BJ (cell line): ENCODE results near the gene FUT2. TPM values are rescaled to one million over a fixed set of nuclear protein-coding genes. Genes with fewer than 3 reads are reported as not detected.
"Not testable (repeated sequence)": the region's sequence is repeated elsewhere in the genome, so short reads cannot be mapped to it uniquely, and the experiment has no call there.

Source experiments
- CTCF ChIA-PET: fragments of 350-600 bp; formaldehyde crosslinking; extraction: SDS; loops from one replicate; lab custom pipeline; 2021; ENCODE audit warnings: antibody characterized with exemption, inconsistent platforms; lab: Yijun Ruan, JAX
- POLR2A ChIA-PET: fragments of 300-600 bp; sonication (Branson Sonifier 250); formaldehyde crosslinking; extraction: SDS; loops from one replicate; lab custom pipeline; 2021; ENCODE audit warnings: antibody characterized with exemption; lab: Charles Lee
- DNase-seq: peaks from one replicate; pipeline ENCODE4 v3.0.0-alpha.2; 2011; ENCODE audit warnings: low read depth
- H3K27me3 ChIP-seq: 2 replicates; pipeline ENCODE4 v1.6.0; 2011; ENCODE audit warnings: low read length; ENCODE audit not compliant: control insufficient read depth, insufficient read depth
- H3K36me3 ChIP-seq: 2 replicates; pipeline ENCODE4 v1.5.1; 2011; ENCODE audit warnings: low read length; ENCODE audit not compliant: control insufficient read depth, insufficient read depth
- H3K4me3 ChIP-seq: 2 replicates; pipeline ENCODE4 v1.5.1; 2011; ENCODE audit warnings: low read depth, mild to moderate bottlenecking, control low read depth, low read length
- polyA plus RNA-seq: library from polyadenylated mRNA; depleted of rRNA; stranded (reverse); fragments of >200 nt; gene quantifications from 2 replicates; pipeline ENCODE4 v1.2.3, GENCODE V29; 2011
- TF ChIP-seq, protein P1 (sequence below): IDR thresholded peaks from 2 replicates; pipeline ENCODE4 v1.5.1; 2011; ENCODE audit warnings: low read depth, mild to moderate bottlenecking, control low read depth, inconsistent platforms, low read length, moderate library complexity; ENCODE audit not compliant: insufficient read depth

Gene FUT2
- polyA plus RNA-seq, 1 experiment: not detected

DNA sequence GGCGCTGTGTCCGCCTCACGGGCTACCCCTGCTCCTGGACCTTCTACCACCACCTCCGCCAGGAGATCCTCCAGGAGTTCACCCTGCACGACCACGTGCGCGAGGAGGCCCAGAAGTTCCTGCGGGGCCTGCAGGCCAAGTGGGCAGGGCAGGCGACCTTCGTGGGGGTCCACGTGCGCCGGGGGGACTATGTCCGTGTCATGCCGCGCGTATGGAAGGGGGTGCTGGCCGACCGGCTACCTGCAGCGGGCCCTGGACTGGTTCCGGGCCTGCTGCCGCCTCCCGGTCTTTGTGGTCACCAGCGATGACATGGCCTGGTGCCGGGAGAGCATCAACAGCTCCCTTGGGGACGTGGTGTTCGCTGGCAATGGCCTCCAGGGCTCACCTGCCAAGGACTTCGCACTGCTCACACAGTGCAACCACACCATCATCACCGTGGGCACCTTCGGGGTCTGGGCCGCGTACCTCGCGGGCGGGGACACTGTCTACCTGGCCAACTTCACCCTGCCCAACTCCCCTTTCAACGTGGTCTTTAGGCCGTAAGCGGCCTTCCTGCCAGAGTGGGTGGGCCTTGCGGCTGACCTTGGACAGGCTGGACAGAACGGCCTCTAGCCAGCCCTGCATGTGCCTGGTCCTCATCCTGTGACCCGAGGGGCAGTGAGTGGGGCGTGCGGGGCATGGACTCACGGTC is 15.2 kb upstream of the FUT2 start:
- TF ChIP-seq, protein P1, sequence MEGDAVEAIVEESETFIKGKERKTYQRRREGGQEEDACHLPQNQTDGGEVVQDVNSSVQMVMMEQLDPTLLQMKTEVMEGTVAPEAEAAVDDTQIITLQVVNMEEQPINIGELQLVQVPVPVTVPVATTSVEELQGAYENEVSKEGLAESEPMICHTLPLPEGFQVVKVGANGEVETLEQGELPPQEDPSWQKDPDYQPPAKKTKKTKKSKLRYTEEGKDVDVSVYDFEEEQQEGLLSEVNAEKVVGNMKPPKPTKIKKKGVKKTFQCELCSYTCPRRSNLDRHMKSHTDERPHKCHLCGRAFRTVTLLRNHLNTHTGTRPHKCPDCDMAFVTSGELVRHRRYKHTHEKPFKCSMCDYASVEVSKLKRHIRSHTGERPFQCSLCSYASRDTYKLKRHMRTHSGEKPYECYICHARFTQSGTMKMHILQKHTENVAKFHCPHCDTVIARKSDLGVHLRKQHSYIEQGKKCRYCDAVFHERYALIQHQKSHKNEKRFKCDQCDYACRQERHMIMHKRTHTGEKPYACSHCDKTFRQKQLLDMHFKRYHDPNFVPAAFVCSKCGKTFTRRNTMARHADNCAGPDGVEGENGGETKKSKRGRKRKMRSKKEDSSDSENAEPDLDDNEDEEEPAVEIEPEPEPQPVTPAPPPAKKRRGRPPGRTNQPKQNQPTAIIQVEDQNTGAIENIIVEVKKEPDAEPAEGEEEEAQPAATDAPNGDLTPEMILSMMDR: no peak
- Histone ChIP-seq H3K36me3 (no peaks in the 10 kb centered on the region), H3K4me3 (no peak overlapping the region), H3K27me3 (no peaks in the 10 kb centered on the region; the same call in 1 of the 2 replicates)
- POLR2A ChIA-PET: no interaction called here
- CTCF ChIA-PET: interaction anchor here (1.0 kb wide), 1 partner anchor 58 kb away, joined by 3 read pairs; no protein-coding TSS in a partner anchor
- DNase-seq: no peak

DNA sequence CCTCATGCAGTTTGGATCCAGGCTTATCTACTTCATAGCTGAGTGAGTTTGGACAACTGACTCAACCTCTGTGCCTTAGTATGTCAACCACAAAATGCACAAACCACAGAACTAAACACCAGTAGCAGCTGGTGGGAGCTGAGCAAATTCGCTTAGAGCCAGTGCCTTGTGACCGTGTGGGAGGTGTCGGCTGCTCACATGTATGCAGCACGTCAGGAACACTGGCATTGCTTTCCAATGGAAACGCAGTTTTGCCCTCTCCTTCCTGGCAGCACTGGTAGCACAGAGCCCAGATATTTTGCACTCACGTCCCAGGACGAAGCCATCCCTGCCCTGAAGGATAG is 14.7 kb upstream of the FUT2 start:
- Histone ChIP-seq H3K4me3 (no peak overlapping the region), H3K36me3 (no peaks in the 10 kb centered on the region), H3K27me3 (no peaks in the 10 kb centered on the region; the same call in 1 of the 2 replicates)
- CTCF ChIA-PET: interaction anchor here (1.0 kb wide), 1 partner anchor 57 kb away, joined by 3 read pairs; no protein-coding TSS in a partner anchor
- TF ChIP-seq, protein P1: no peak
- DNase-seq: no peak
- POLR2A ChIA-PET: no interaction called here

DNA sequence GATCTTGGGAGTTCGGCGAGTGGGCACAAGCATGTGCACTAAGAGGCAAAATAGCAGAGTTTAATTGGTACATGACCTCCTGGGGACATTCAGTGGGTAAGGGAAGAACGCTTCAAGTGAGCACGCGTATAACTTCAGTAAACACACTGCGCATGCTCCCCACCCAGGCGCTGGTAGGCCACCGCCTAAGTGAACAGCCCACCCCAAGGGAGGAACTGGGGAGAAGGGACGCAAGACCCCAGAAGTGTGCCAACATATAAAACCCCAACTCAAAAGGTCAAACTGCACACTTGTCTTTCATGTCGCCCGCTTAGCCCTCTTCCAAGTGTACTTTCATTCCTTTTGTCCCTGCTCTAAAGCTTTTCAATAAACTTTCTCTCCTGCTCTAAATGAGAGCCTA is 12.4 kb upstream of the FUT2 start:
- no peak overlapping the region for H3K4me3 ChIP-seq
- TF ChIP-seq, protein P1: no peak
- ChIA-PET POLR2A (no interaction called here), CTCF (interaction anchor here (0.7 to 0.9 kb wide), 2 partner anchors 8 to 10 kb away, joined by 3 read pairs; no protein-coding TSS in a partner anchor)
- no peak for DNase-seq
- H3K27me3 ChIP-seq: no peaks in the 10 kb centered on the region; the same call in 1 of the 2 replicates
- H3K36me3 ChIP-seq: no peaks in the 10 kb centered on the region

GRCh38 chr19:48685583-48685982 is 10.2 kb upstream of the FUT2 start:
- H3K4me3 ChIP-seq: no peak overlapping the region
- ChIA-PET POLR2A (no interaction called here), CTCF (interaction anchor here (2.9 kb wide), 1 partner anchor 9 kb away, joined by 13 read pairs; no protein-coding TSS in a partner anchor)
- H3K36me3 ChIP-seq: no peaks in the 10 kb centered on the region
- TF ChIP-seq, protein P1: no peak
- H3K27me3 ChIP-seq: no peaks in the 10 kb centered on the region; the same call in 1 of the 2 replicates
- no peak for DNase-seq

GRCh38 chr19:48686088-48686487 is 9.7 kb upstream of the FUT2 start:
- ChIA-PET POLR2A (no interaction called here), CTCF (interaction anchor here (2.9 kb wide), 1 partner anchor 10 kb away, joined by 13 read pairs; no protein-coding TSS in a partner anchor)
- H3K4me3 ChIP-seq: no peak overlapping the region
- H3K36me3 ChIP-seq: no peaks in the 10 kb centered on the region
- DNase-seq: no peak
- H3K27me3 ChIP-seq: no peaks in the 10 kb centered on the region; the same call in 1 of the 2 replicates
- TF ChIP-seq, protein P1: no peak

DNA sequence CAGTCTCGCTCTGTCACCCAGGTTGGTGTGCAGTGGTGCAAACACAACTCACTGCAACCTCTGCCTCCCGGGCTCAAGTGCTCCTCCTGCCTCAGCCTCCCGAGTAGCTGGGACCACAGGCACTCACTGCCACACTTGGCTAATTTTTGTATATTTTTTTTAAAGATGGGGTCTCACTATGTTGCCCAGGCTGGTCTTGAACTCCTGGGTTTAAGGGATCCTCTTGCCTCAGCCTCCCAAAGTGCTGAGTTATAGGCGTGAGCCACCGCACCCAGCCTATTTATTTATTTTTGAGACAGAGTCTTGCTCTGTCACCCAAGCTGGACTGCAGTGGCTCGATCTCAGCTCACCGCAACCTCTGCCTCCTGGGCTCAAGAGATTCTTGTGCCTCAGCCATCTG is 9.1 kb upstream of the FUT2 start:
- CTCF ChIA-PET: interaction anchor here (2.9 kb wide), 1 partner anchor 11 kb away, joined by 13 read pairs; no protein-coding TSS in a partner anchor
- H3K36me3 ChIP-seq, H3K27me3 ChIP-seq, H3K4me3 ChIP-seq, DNase-seq, POLR2A ChIA-PET: not testable (repeated sequence)
